Non-pigmented ciliary epithelial cell (primary cell): ENCODE results near the gene KRT33B.
"Not testable (repeated sequence)": the region's sequence is repeated elsewhere in the genome, so short reads cannot be mapped to it uniquely, and the experiment has no call there.

Source experiments
- DNase-seq: peaks from one replicate; pipeline ENCODE4 v3.0.0-alpha.2; 2010; ENCODE audit warnings: low read depth

KRT33B gene

GRCh38 chr17:41393294-41393693 lies 23.7 kb upstream of the KRT33B start:
- DNase-seq, result no peak

GRCh38 chr17:41392278-41392677 lies 22.7 kb upstream of the KRT33B start:
- no peak for DNase-seq

GRCh38 chr17:41391535-41391934 lies 21.9 kb upstream of the KRT33B start:
- DNase-seq, result no peak

DNA sequence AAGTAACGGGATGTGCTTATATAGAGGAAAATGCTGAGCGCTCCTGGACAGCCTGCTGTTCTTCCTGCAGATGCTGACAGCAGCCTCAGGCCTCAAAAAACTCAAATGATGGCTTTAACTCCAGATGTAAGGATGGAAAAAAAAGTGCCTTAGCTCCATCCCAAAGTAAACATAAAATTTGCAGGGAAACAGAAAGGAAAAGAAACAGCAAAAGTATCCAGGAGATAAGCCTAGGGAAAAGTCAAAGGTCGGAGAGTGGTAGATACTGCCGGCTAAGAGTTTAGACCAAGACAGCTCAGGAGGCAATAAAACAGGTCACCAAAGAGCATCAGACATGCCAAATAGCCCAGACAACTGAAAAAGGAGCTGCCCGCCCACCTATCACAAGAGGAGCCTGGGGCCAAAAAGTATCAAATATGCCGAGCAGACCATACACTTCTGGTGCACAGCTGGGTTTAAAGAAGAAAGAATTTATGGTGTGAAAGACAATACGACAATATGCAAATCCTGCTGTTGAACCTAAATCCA lies 20.9 kb upstream of the KRT33B start:
- no peak for DNase-seq

DNA sequence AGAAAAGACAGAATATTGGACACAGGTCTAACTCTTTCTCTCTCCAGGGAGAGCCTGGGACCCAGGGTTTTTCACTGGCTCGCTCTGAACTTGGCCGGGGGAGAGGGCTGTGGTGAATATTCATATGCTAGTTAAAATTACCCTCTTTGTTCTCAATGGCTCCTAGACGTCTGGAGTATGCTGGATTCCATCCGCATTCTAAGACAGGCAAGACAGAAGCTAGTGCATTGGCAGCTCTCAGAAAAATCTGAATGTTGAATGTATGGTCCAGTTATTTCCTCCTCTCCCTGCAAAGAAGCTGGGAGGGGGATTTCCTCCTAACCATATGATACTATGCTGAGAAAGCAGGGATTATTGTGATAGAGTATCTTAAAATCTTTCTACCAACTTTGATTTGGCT lies 18.1 kb upstream of the KRT33B start:
- no peak for DNase-seq

DNA sequence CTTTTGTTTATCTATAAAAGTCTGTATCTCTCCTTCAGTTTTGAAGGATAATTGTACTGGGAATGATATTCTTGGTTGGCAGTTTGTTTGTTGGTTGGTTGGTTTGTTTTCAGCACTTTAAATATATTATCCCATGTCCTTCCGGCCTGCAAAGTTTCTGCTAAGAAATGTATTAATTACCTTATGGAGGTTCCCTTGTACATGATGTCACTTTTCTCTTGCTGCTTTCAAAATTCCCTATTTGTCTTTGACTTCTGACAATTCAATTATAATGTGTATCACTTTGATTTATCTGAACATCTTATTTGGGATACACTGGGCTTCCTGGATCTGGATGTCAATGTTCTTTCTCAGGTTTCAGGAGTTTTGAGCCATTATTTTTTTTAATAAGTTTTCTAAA lies 16.6 kb upstream of the KRT33B start:
- DNase-seq, result no peak

DNA sequence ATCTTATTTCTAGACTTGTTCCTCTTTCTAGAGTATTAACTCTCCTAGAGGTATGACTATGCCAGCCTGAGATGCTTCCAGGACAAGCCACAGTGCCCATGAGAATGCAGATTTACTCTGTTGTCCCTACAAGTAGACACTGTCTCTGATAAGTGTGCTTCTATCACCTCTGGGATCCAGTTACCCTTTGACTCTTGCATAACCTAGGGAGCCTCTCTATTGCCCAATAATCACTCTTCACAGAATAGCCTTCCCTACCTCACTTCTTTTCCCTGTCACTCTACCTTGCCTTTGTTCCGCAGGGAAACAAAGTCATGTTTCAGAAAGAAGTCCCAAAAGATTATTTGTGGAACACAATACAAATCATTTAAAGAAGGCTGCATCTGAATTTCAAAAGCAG lies 14.1 kb upstream of the KRT33B start:
- DNase-seq, result no peak

DNA sequence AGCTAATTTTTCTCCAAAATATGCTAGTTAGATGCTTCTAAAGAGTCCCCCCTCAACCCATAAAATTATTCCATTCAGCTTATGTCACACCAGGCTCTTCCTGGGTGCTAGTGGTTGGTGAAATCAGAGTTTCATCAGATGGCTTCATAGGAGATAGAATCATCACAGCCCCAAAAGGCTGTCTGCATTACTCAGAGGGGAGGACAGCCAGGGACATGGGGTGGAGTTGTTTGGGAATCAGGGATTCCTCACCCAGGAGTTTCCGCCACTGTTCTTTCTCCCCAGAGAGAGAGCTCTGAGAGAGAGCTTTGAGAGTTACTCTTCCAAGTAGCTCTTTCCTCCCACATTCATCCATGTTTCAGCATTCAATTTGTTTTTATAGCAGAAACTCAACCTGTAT lies 12.8 kb upstream of the KRT33B start:
- no peak for DNase-seq

DNA sequence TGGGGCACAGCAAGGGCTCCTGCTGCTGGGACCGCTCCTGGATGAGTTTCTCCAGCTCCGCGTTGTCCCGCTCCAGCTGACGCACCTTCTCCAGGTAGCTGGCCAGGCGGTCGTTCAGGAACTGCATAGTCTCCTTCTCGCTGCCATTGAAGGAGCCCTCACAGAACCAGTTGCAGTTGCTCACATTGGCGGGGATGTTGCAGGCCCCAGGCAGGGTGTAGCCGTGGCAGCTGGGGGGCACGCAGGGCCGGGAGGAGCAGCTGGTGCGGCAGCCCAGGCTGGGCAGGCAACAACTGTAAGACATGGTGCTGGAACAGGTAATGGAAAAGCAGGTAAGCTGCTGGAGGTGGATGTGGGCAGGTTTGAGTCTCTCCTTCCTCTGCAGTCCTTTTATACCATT lies 12.3 kb upstream of the KRT33B start, which contains the start of gene KRT34:
KRT34 (minus strand) TSS at position 364 of the 400 bp plus-strand sequence; CDS start at position 304, 60 bp downstream.
- not testable (repeated sequence) for DNase-seq

DNA sequence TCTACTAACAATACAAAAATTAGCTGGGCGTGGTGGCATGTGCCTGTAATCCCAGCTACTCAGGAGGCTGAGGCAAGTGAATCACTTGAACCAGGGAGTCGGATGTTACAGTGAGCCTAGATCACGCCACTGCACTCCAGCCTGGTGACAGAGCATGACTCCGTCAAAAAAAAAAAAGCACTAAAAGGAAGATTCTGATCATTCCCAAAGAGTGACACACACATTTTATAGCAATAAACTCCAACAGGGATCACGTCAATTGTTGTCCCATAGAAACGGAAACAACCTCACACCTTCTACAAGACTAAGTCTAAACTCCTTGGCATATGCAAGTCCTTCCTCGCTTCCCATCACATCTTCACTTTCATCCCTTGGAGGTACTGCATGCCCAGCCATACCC lies 10.5 kb upstream of the KRT33B start:
- peak; percentile 60 for DNase-seq

GRCh38 chr17:41377546-41377945 lies 7.9 kb upstream of the KRT33B start:
- DNase-seq, result no peak

GRCh38 chr17:41369023-41369422 lies 590 bp downstream of the KRT33B start:
- no peak for DNase-seq

DNA sequence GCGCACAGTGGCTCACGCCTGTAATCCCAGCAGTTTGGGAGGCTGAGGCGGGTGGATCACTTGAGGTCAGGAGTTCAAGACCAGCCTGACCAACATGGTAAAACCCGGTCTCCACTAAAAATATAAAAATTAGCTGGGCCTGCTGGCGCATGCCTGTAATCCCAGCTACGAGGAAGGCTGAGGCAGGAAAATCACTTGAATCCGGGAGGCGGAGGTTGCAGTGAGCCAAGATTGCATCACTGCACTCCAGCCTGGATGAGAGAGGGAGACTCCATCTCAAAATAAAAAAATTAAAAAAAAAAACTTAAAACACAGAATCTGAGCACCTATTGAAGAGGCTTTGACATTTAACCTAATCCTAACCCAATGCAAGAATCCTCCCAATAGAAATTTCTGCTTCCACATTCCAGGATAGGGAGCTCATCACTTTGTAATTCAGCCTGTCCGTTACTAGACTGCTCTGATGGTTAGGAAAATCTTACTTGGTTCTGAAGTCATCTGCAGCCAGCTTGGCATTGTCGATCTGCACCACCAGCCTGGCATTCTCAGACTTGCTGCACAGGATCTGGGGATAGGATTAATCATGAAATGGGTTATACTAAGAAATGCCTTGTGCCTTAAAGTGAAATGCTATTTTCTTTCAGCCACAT lies 2.1 kb downstream of the KRT33B start:
- no peak for DNase-seq

GRCh38 chr17:41366070-41366469 lies 3.5 kb downstream of the KRT33B start:
- DNase-seq, result no peak

DNA sequence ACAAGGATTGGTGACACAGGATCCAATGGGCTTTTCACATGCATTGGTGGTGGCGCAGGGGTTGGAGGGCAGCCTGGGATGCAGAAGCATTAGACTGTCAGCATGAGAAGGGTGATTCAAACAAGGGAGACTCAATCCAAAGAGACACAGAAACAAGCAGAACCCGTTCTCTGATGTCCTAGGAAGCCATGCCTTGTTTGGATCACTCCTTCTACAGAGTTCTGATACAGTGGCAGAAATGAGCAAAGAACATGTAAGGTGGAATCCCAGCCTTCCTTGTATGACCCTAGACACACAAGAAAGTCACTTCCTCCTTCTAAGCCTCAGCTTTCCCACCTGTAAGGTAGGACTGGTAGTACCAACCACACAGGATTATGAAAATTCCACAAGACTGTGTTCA lies 5.7 kb downstream of the KRT33B start:
- no peak for DNase-seq

DNA sequence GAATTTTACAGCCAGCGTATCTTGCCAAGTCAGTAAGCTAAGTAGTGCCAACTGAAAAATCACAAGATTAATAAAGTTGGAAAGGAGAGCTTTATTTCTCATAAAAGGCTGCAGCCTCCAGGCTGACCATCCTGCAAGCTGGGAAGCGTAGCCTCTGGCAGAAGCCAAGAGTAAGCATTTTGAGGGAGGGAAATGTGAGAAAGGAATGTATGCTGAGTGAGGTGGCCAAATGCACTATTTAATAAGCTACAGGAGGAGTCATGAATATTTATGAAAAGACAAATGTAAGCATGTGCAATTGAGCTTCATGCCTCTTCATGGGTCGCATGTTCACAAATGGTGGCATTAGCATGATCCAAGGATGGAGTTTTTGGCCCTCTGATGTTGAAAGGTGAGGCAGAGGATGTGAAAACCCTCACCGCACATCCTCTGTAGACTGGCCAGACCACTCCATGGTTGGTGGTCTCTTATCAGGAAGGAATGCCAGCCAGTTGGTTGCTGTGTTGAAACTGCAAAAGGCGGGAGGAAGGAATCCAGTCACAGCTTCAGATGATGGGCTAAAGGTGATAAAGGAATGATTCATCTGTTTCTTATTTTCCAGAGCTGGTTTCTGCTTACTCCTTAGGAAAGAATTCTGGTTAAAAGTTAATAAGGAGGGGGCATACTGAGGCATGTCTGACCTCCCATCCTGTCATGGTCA lies 9.2 kb downstream of the KRT33B start:
- DNase-seq, result no peak

- DNase-seq, result no peak
These were observed 15.1 kb downstream of the KRT33B start for GRCh38 chr17:41354536-41354935.

- DNase-seq, result no peak
These were observed 16.8 kb downstream of the KRT33B start for GRCh38 chr17:41352597-41353366.

GRCh38 chr17:41351177-41351576 lies 18.4 kb downstream of the KRT33B start:
- DNase-seq, result no peak

DNA sequence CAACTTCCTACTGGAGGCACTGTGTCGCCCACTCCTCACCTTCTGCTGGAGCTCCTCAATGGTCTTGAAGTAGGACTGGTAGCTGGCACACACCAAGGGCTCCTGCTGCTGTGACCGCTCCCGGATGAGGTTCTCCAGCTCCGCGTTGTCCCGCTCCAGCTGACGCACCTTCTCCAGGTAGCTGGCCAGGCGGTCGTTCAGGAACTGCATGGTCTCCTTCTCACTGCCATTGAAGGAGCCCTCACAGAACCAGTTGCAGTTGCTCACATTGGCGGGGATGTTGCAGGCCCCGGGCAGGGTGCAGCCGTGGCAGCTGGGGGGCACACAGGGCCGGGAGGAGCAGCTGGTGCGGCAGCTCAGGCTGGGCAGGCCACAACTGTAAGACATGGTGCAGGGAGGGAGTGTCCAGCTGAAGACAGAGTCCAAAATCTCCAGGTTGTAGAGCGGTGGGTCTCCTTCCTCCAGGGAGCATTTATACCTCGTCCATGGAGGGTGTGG lies 19.2 kb downstream of the KRT33B start, which contains the start of gene KRT33A:
KRT33A (minus strand) TSS at position 448 of the 498 bp plus-strand sequence; CDS start at position 387, 61 bp downstream.
- DNase-seq, result not testable (repeated sequence)

DNA sequence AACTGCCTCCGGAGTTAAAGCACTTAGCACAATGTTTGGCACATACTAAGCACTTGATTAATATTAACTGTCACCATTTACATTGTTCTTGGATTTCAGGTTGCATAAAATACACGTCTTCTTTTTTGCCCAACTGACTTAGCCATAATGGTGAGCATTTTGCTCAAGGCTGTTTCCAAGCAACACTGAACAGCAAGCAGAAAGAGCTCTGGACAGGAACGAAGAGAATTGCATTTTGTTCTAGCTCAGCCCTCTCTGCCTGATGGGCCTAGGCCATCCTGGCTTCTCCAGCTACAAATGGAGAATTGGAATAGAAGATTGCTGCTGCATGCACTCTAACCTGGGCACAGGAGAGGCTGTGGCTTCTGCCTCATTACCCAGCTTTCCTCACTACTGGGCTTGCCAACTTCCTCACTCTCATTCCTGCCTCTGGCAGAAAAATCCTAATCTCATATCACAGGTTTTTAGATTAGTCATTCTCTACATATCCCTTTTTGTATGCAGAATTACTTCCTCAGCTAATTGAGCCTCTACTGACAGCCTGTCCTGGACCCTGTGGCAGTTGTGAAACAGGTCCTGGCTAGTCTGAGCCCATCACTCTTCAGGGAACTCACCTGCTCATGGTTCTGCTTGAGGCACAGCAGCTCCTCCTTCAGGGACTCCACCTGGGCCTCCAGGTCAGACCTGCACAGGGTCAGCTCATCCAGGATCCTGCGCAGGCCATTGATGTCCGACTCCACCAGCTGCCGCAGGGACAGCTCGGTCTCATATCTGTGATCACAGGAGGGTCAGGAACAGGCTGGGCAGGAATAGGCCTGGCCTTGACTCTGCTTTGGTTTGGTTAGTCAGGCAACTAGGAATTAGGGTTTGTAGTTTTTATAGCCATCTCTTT lies 21.5 kb downstream of the KRT33B start:
- DNase-seq, result no peak
